ENCODE measurements around the gene CYBA.

The CYBA gene

GRCh38 chr16:88662843-88663606 is 12.2 kb upstream of the CYBA start, which contains the start of gene MVD:
MVD (minus strand) TSS chr16:88663091; CDS start chr16:88663080, 11 bp downstream.
- DNase-seq (ENCODE audit: low spot score): peak; percentile 99

- DNase-seq (ENCODE audit: low spot score): no peak
Observed at GRCh38 chr16:88662222-88662842, 11.5 kb upstream of the CYBA start.

GRCh38 chr16:88661468-88661867 is 10.6 kb upstream of the CYBA start:
- DNase-seq (ENCODE audit: low spot score): no peak

GRCh38 chr16:88659160-88659559 is 8.3 kb upstream of the CYBA start:
- no peak for DNase-seq (ENCODE audit: low spot score)

GRCh38 chr16:88658714-88659113 is 7.9 kb upstream of the CYBA start:
- DNase-seq (ENCODE audit: low spot score): no peak

GRCh38 chr16:88657371-88657770 is 6.5 kb upstream of the CYBA start:
- DNase-seq (ENCODE audit: low spot score): no peak

GRCh38 chr16:88656291-88656980 is 5.6 kb upstream of the CYBA start:
- DNase-seq (ENCODE audit: low spot score): no peak

GRCh38 chr16:88655733-88656281 is 5.0 kb upstream of the CYBA start:
- DNase-seq (ENCODE audit: low spot score): no peak

GRCh38 chr16:88655053-88655732 is 4.3 kb upstream of the CYBA start:
- no peak for DNase-seq (ENCODE audit: low spot score)

- no peak for DNase-seq (ENCODE audit: low spot score)
Observed at GRCh38 chr16:88654363-88655052, 3.7 kb upstream of the CYBA start.

- DNase-seq (ENCODE audit: low spot score): no peak
Observed at GRCh38 chr16:88653596-88654362, 2.9 kb upstream of the CYBA start.

GRCh38 chr16:88653101-88653500 is 2.2 kb upstream of the CYBA start:
- DNase-seq (ENCODE audit: low spot score): no peak

- no peak for DNase-seq (ENCODE audit: low spot score)
Observed at GRCh38 chr16:88652762-88653063, 1.9 kb upstream of the CYBA start.

GRCh38 chr16:88651989-88652761 is 1.3 kb upstream of the CYBA start:
- no peak for DNase-seq (ENCODE audit: low spot score)

- no peak for DNase-seq (ENCODE audit: low spot score)
Observed at GRCh38 chr16:88651276-88651988, 579 bp upstream of the CYBA start.

- peak; percentile 53 for DNase-seq (ENCODE audit: low spot score)
Observed at GRCh38 chr16:88649924-88650748, 717 bp downstream of the CYBA start.

GRCh38 chr16:88649195-88649923 is 1.5 kb downstream of the CYBA start:
- no peak for DNase-seq (ENCODE audit: low spot score)
